Endothelial cell (in vitro differentiated cells): ENCODE results near the gene PSMF1. TPM values are rescaled to one million over a fixed set of nuclear protein-coding genes. Genes with fewer than 3 reads are reported as not detected.
A peak's percentile ranks its signal among the peaks of the same experiment; 100 is the strongest.

ENCODE experiments used
- DNase-seq: peaks from one replicate; pipeline ENCODE4 v3.0.0; 2021; ENCODE audit warnings: low spot score
- H3K27ac Mint-ChIP-seq: one replicate; pipeline ENCODE4 v1.8.0; 2021; ENCODE audit warnings: mixed read lengths, inconsistent platforms; ENCODE audit not compliant: unreplicated experiment
- H3K27me3 Mint-ChIP-seq: one replicate; pipeline ENCODE4 v1.8.0; 2021; ENCODE audit warnings: mild to moderate bottlenecking, moderate library complexity, mixed read lengths, inconsistent platforms; ENCODE audit not compliant: unreplicated experiment
- H3K36me3 Mint-ChIP-seq: one replicate; pipeline ENCODE4 v1.8.0; 2021; ENCODE audit warnings: mild to moderate bottlenecking, low read depth, mixed read lengths, inconsistent platforms; ENCODE audit not compliant: unreplicated experiment
- H3K4me1 Mint-ChIP-seq: one replicate; pipeline ENCODE4 v1.8.0; 2021; ENCODE audit warnings: mild to moderate bottlenecking, mixed read lengths, inconsistent platforms; ENCODE audit not compliant: unreplicated experiment
- H3K4me3 Mint-ChIP-seq: one replicate; pipeline ENCODE4 v1.8.0; 2021; ENCODE audit warnings: mild to moderate bottlenecking, mixed read lengths, inconsistent platforms; ENCODE audit not compliant: unreplicated experiment
- H3K9me3 Mint-ChIP-seq: one replicate; pipeline ENCODE4 v1.8.0; 2021; ENCODE audit warnings: mixed read lengths, inconsistent platforms; ENCODE audit not compliant: unreplicated experiment
- total RNA-seq: library from RNA; stranded (reverse); fragmentation: NEBNext Ultra II Directional; extraction: Animal tissue kit (Norgen Biotek cat#: 25700); gene quantifications from one replicate; pipeline ENCODE4 v1.2.1, GENCODE V29; 2021; ENCODE audit not compliant: unreplicated experiment
- TF ChIP-seq, protein P1 (sequence below): fragments of 200-600 bp; sonication (generic); IDR thresholded peaks from one replicate; pipeline ENCODE4 v1.5.0; 2021; ENCODE audit warnings: antibody characterized with exemption; ENCODE audit not compliant: unreplicated experiment

Gene PSMF1
- total RNA-seq, 1 donor from 2014 or later, result 91.7 TPM

DNA sequence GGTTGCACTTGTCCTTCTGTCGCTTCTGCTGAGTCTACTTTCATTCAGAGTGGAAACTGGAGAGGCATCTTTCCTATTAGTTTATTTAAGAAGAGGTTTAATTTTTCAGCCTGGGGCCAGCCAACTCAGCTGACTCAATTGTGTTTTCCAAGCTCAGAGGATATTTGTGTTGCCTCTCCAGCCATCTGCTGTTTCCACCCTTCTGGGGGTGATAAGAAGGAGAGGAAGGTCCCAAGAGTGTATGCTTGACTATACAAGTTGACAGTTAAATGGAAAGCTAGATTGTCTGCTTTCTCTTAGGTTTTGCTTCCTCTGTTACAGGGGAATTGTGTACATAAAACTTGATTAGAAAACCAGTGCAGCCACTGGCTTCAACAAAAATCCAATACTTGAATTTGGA is 3.0 kb downstream of the PSMF1 start:
- H3K4me3 Mint-ChIP-seq, result peak overlapping the region; percentile 28
- H3K9me3 Mint-ChIP-seq, result no peaks in the 10 kb centered on the region

DNA sequence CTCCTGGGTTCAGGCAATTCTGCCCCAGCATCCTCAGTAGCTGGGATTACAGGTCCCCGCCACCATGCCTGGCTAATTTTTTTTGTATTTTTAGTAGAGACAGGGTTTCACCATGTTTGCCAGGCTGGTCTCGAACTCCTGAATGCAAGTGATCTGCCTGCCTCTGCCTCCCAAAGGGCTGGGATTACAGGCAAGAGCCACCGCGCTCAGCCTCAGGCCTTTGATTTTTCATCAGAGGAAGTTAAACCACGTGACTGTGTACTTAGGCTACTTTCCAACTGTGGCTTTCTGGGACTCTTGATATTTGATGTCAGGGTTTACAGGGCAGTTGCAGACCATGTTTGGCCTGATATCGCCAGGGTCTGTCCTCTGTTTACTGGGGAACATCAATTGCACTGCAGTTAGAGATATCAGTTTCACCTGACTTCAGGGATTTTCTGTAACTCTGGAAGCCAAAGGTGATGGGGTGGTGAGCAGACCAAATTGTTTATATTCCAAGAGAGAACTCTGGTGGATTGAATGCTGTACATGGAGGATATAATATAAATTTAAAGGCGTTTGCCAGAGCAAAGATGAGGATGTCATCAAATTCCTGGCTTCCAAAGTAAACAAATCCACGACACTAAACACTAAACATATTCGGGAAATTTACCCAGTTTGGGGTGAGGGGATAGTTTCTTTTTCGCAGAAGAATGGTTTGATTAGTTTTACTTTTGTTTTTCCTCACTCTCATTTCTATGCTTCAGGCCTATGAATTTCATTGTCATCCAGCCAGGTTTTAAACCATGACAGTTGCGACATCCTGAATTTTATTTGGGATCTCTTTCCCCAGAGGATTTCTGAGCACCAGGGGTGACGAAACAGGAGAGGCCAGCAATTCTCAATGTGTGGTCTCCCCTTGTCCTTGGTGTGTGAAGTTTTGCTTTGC is 4.2 kb downstream of the PSMF1 start:
- Mint-ChIP-seq H3K9me3 (no peaks in the 10 kb centered on the region), H3K27ac (no peak overlapping the region), H3K4me1 (peaks cover 34% of the 10 kb centered on the region), H3K36me3 (peaks cover 22% of the 10 kb centered on the region), H3K4me3 (no peak overlapping the region), H3K27me3 (peaks cover 1% of the 10 kb centered on the region)
- TF ChIP-seq, protein P1, sequence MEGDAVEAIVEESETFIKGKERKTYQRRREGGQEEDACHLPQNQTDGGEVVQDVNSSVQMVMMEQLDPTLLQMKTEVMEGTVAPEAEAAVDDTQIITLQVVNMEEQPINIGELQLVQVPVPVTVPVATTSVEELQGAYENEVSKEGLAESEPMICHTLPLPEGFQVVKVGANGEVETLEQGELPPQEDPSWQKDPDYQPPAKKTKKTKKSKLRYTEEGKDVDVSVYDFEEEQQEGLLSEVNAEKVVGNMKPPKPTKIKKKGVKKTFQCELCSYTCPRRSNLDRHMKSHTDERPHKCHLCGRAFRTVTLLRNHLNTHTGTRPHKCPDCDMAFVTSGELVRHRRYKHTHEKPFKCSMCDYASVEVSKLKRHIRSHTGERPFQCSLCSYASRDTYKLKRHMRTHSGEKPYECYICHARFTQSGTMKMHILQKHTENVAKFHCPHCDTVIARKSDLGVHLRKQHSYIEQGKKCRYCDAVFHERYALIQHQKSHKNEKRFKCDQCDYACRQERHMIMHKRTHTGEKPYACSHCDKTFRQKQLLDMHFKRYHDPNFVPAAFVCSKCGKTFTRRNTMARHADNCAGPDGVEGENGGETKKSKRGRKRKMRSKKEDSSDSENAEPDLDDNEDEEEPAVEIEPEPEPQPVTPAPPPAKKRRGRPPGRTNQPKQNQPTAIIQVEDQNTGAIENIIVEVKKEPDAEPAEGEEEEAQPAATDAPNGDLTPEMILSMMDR, result no peak
- DNase-seq, result no peak

More for the DNA sequence above, 3.0 kb downstream of the PSMF1 start:
- Mint-ChIP-seq H3K27ac (no peak overlapping the region), H3K27me3 (peaks cover 1% of the 10 kb centered on the region), H3K36me3 (peaks cover 13% of the 10 kb centered on the region), H3K4me1 (peaks cover 36% of the 10 kb centered on the region)
- DNase-seq, result no peak
- TF ChIP-seq, protein P1, result no peak

DNA sequence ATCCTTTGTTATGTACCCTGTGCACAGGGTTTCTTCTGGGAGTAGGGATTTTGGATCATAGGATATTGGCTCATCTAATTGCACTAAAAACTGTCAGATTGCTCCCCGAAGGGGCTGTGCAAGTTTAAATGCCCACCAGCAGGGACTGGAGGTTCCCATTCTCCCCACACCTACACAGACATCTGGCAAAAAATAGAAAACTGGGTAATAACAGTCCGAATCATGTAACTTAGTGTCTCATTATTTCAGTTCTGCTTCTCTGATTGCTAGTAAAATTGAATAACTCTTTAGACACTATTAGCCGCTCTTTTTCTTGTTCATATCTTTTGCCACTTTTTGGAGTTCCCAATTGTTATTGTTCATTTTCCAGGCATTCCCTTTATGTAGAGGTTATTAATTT is 5.3 kb downstream of the PSMF1 start:
- H3K27me3 Mint-ChIP-seq, result peaks cover 1% of the 10 kb centered on the region
- no peak for DNase-seq
- H3K4me3 Mint-ChIP-seq, result no peak overlapping the region
- H3K4me1 Mint-ChIP-seq, result peaks cover 29% of the 10 kb centered on the region
- no peaks in the 10 kb centered on the region for H3K9me3 Mint-ChIP-seq
- no peak overlapping the region for H3K27ac Mint-ChIP-seq
- TF ChIP-seq, protein P1, result no peak
- peaks cover 22% of the 10 kb centered on the region for H3K36me3 Mint-ChIP-seq

DNA sequence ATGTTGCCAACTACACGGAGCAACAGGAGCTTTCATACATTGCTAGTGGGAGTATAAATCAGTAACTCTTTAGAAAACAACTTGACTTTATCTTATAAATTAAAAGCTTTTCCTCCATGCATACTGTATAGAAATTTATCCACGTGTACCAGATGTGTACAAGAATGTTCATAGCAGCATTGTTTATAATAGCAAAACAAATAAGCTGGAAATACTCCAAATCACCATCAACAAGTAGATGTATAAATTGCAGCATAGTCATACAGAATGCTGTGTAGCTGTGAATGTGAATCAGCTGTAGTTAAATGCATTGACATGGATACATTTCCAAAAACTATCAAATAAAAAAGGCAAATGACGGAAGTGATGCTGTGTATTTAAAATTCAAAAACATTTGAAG is 6.0 kb downstream of the PSMF1 start:
- Mint-ChIP-seq H3K4me3 (no peak overlapping the region), H3K27me3 (peaks cover 3% of the 10 kb centered on the region), H3K27ac (no peak overlapping the region), H3K4me1 (peaks cover 23% of the 10 kb centered on the region), H3K9me3 (no peaks in the 10 kb centered on the region), H3K36me3 (peaks cover 25% of the 10 kb centered on the region)
- DNase-seq, result no peak
- TF ChIP-seq, protein P1, result no peak

DNA sequence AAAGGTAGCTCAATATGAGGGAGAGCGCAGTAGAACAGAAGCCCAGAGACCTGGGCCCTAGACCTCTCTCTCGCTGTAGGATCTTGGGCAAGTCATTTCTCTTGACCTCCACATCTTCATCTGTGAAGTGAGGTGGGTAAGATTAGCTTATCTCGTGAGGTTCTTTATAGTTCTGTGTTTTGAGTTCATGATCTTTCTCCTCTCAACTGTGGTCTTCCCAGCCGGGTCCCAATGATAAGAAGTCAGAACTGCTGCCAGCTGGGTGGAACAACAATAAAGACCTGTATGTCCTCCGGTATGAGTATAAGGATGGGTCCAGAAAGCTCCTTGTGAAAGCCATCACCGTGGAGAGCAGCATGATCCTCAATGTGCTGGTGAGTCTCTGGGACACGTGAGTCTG is 6.9 kb downstream of the PSMF1 start:
- TF ChIP-seq, protein P1, result no peak
- peaks cover 3% of the 10 kb centered on the region for H3K27me3 Mint-ChIP-seq
- no peak overlapping the region for H3K4me3 Mint-ChIP-seq
- H3K9me3 Mint-ChIP-seq, result no peaks in the 10 kb centered on the region
- H3K36me3 Mint-ChIP-seq, result peaks cover 31% of the 10 kb centered on the region
- peaks cover 14% of the 10 kb centered on the region for H3K4me1 Mint-ChIP-seq
- H3K27ac Mint-ChIP-seq, result no peak overlapping the region
- DNase-seq, result no peak
